Neuronal stem cell (in vitro differentiated cells): Measurements from ENCODE around the gene JPH3.

ENCODE experiments used
- DNase-seq: peaks from one replicate; pipeline ENCODE4 v3.0.0-alpha.2; 2013; ENCODE audit warnings: low spot score
- H2AFZ ChIP-seq: one replicate; pipeline ENCODE4 v1.6.1; 2013; ENCODE audit warnings: mild to moderate bottlenecking, low read length, inconsistent platforms
- H2AK5ac ChIP-seq: 2 replicates; pipeline ENCODE4 v1.6.1; 2013; ENCODE audit warnings: low read depth, mild to moderate bottlenecking, inconsistent platforms, low read length, moderate library complexity, mixed read lengths
- H2BK120ac ChIP-seq: 2 replicates; pipeline ENCODE4 v1.6.1; 2013; ENCODE audit warnings: low read depth, mild to moderate bottlenecking, inconsistent platforms, low read length, moderate library complexity, mixed read lengths
- H2BK12ac ChIP-seq: one replicate; pipeline ENCODE4 v1.6.1; 2013; ENCODE audit warnings: low read length, inconsistent platforms
- H2BK15ac ChIP-seq: 2 replicates; pipeline ENCODE4 v1.6.1; 2013; ENCODE audit warnings: mild to moderate bottlenecking, low read length, inconsistent platforms, mixed read lengths
- H2BK5ac ChIP-seq: one replicate; pipeline ENCODE4 v1.6.1; 2013; ENCODE audit warnings: inconsistent platforms, mild to moderate bottlenecking, low read length, moderate library complexity
- H3K14ac ChIP-seq: one replicate; pipeline ENCODE4 v1.6.1; 2013; ENCODE audit warnings: low read length, inconsistent platforms
- H3K18ac ChIP-seq: 2 replicates; pipeline ENCODE4 v1.6.1; 2013; ENCODE audit warnings: low read length, inconsistent platforms
- H3K23ac ChIP-seq: 2 replicates; pipeline ENCODE4 v1.6.1; 2013; ENCODE audit warnings: low read depth, mild to moderate bottlenecking, mixed read lengths, low read length, inconsistent platforms; ENCODE audit not compliant: poor library complexity
- H3K27ac ChIP-seq: replicated peaks from 3 replicates; pipeline ENCODE4 v1.5.1; 2013; ENCODE audit warnings: low read length, inconsistent platforms
- H3K27me3 ChIP-seq, 3 experiments: 2 replicates each; pipeline ENCODE4 v1.6.1; 2013; ENCODE audit warnings: low read length in 3 of 3, mild to moderate bottlenecking in 2 of 3, inconsistent platforms in 1 of 3, low read depth in 1 of 3, mixed read lengths in 1 of 3, moderate library complexity in 1 of 3; ENCODE audit not compliant: control insufficient read depth in 3 of 3, insufficient read depth in 3 of 3
- H3K36me3 ChIP-seq, 2 donors: replicated peaks in 1 of 2; 2 replicates each; pipeline ENCODE4 v1.6.1; 2013; ENCODE audit warnings: low read length in 2 of 2; ENCODE audit not compliant: control insufficient read depth in 2 of 2, insufficient read depth in 2 of 2
- H3K4ac ChIP-seq: 2 replicates; pipeline ENCODE4 v1.6.1; 2013; ENCODE audit warnings: inconsistent platforms, mild to moderate bottlenecking, low read length, moderate library complexity
- H3K4me1 ChIP-seq, 2 donors: 1 replicate in 1 of 2; 2 replicates in 1 of 2; pipeline ENCODE4 v1.6.1; 2013; ENCODE audit warnings: low read length in 2 of 2, low read depth in 1 of 2; ENCODE audit not compliant: control insufficient read depth in 2 of 2, insufficient read depth in 1 of 2
- H3K4me2 ChIP-seq: one replicate; pipeline ENCODE4 v1.6.1; 2013; ENCODE audit warnings: mild to moderate bottlenecking, low read length, inconsistent platforms; ENCODE audit not compliant: insufficient read depth, poor library complexity, severe bottlenecking
- H3K4me3 ChIP-seq, 2 donors: 2 replicates each; pipeline ENCODE4 v1.5.1; 2013; ENCODE audit warnings: low read length in 2 of 2, mild to moderate bottlenecking in 2 of 2, inconsistent platforms in 1 of 2, moderate library complexity in 1 of 2
- H3K79me1 ChIP-seq: one replicate; pipeline ENCODE4 v1.6.1; 2013; ENCODE audit warnings: low read depth, mild to moderate bottlenecking, inconsistent platforms, low read length, moderate library complexity
- H3K9ac ChIP-seq: one replicate; pipeline ENCODE4 v1.6.1; 2013; ENCODE audit warnings: mild to moderate bottlenecking, low read depth, low read length, inconsistent platforms; ENCODE audit not compliant: poor library complexity
- H3K9me3 ChIP-seq, 2 donors: replicated peaks in 1 of 2; 2 replicates each; pipeline versions ENCODE3 to v1.6.1; 2013; ENCODE audit warnings: low read length in 2 of 2, mild to moderate bottlenecking in 2 of 2, inconsistent platforms in 1 of 2, low read depth in 1 of 2, mixed read lengths in 1 of 2, moderate library complexity in 1 of 2; ENCODE audit not compliant: control insufficient read depth in 2 of 2, insufficient read depth in 1 of 2
- H4K8ac ChIP-seq: one replicate; pipeline ENCODE4 v1.6.1; 2013; ENCODE audit warnings: low read depth, mild to moderate bottlenecking, inconsistent platforms, low read length, moderate library complexity
- H4K91ac ChIP-seq: one replicate; pipeline ENCODE4 v1.6.1; 2013; ENCODE audit warnings: low read length, low read depth, mild to moderate bottlenecking, inconsistent platforms; ENCODE audit not compliant: poor library complexity
- WGBS, 2 donors: extraction: QIAGEN DNeasy Blood & Tissue Kit; methylation state at CpG; one replicate each; pipeline ENCODE4 v1.1.7; 2013; ENCODE audit warnings: missing lambda C conversion rate in 2 of 2, mixed read lengths in 1 of 2; ENCODE audit not compliant: insufficient read length in 2 of 2, insufficient replicate concordance in 1 of 2; ENCODE audit errors: extremely low coverage in 2 of 2; 5-methylcytosine and 5-hydroxymethylcytosine counted together

JPH3 gene

DNA sequence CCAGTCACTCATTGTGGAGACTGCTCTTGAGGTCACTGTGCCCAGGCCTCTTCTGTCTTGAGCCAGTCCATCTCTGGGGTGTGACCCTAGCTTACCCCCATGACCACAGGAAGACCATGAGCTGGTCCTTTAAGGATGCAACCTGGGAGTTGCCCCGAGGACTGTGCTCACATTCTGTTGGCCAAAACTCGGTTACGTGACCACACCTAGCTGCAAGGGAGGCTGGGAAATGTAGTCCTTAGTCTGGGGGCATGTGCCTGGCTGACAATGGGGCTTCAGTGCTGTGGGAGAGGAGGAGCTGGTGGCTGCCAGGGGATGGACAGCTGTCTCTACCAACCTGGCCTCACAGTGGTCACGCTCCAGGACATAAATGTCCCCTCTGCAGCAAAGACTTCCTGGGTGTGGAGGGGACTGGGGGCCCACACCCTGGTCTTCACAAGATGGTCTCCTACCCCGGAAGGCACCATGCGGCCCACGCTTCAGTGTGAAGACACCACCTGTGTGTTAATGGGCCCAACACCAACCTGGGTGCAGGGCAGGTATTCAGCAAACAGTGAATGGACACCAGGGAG, 55.4 kb downstream of the JPH3 start:
- no peaks in the 10 kb centered on the region for H3K27me3 ChIP-seq
- H3K79me1 ChIP-seq, result peaks cover 2% of the 10 kb centered on the region
- no peak overlapping the region for H4K8ac ChIP-seq
- DNase-seq, result no peak
- H3K27ac ChIP-seq, result no peak overlapping the region
- WGBS, 2 donors, result no CpG with 5 or more reads among the region's 7 CpGs
- H3K9ac ChIP-seq, result no peak overlapping the region
- no peaks in the 10 kb centered on the region for H3K9me3 ChIP-seq
- H3K4me1 ChIP-seq, result peaks cover 0 to 7% of the 10 kb centered on the region in 2 donors
- H2AFZ ChIP-seq, result no peak overlapping the region
- H2BK12ac ChIP-seq, result no peak overlapping the region
- no peak overlapping the region for H3K14ac ChIP-seq
- no peak overlapping the region for H4K91ac ChIP-seq
- peak overlapping the region; percentile 12 for H3K23ac ChIP-seq
- no peak overlapping the region for H2BK15ac ChIP-seq
- H3K4me3 ChIP-seq, result peak overlapping the region in 1 of 2 donors; percentile 47
- no peaks in the 10 kb centered on the region for H3K36me3 ChIP-seq
- no peak overlapping the region for H3K4ac ChIP-seq
- H3K4me2 ChIP-seq, result no peak overlapping the region
- H2BK120ac ChIP-seq, result no peak overlapping the region
- no peak overlapping the region for H2BK5ac ChIP-seq
- no peak overlapping the region for H3K18ac ChIP-seq
- no peak overlapping the region for H2AK5ac ChIP-seq

DNA sequence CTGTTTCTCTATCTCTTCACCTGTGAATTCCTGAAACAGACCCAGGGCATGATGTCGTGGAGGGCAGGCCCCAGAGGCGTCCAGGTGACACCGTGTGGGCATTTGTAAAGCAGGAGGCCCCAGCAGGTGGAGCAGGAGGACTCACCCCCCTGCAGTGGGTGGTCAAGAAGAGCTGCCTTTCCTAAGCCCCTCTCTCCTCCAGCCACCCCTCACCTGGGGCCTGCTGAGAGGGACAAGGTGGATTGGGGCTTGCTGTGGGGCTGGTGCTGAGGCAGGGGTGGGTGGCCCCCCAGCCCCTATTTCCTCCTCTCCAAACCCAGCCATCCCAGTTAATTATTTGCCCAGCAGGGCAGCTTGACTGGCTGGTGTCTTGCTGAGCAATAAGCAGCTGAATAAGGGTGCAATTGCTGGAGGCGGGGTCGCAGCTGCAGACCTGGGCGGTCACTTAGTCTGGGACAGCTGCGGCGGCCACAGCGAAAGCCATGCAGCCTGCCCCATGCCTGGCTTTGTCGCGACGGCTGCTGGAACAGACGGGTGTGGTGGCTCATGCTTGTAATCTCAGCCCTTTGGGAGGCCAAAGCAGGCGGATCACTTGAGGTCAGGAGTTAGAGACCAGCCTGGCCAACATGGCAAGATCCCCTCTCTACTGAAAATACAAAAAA, 56.4 kb downstream of the JPH3 start:
- no peaks in the 10 kb centered on the region for H3K36me3 ChIP-seq
- no peak overlapping the region for H3K4me3 ChIP-seq
- H3K14ac ChIP-seq, result peak overlapping the region; percentile 31
- H3K9ac ChIP-seq, result no peak overlapping the region
- peaks cover 0 to 7% of the 10 kb centered on the region in 2 donors for H3K4me1 ChIP-seq
- no peak overlapping the region for H3K27ac ChIP-seq
- no peak overlapping the region for H2AFZ ChIP-seq
- H2BK12ac ChIP-seq, result no peak overlapping the region
- H2BK120ac ChIP-seq, result no peak overlapping the region
- no peak for DNase-seq
- H3K4ac ChIP-seq, result no peak overlapping the region
- H2BK5ac ChIP-seq, result no peak overlapping the region
- no peak overlapping the region for H4K91ac ChIP-seq
- no peaks in the 10 kb centered on the region for H3K27me3 ChIP-seq
- H3K9me3 ChIP-seq, result no peaks in the 10 kb centered on the region
- no peak overlapping the region for H3K4me2 ChIP-seq
- no peak overlapping the region for H2BK15ac ChIP-seq
- WGBS, 2 donors, result no CpG with 5 or more reads among the region's 14 CpGs
- H2AK5ac ChIP-seq, result no peak overlapping the region
- H3K23ac ChIP-seq, result peak overlapping the region; percentile 59
- no peak overlapping the region for H3K18ac ChIP-seq
- H4K8ac ChIP-seq, result no peak overlapping the region
- peaks cover 2% of the 10 kb centered on the region for H3K79me1 ChIP-seq

DNA sequence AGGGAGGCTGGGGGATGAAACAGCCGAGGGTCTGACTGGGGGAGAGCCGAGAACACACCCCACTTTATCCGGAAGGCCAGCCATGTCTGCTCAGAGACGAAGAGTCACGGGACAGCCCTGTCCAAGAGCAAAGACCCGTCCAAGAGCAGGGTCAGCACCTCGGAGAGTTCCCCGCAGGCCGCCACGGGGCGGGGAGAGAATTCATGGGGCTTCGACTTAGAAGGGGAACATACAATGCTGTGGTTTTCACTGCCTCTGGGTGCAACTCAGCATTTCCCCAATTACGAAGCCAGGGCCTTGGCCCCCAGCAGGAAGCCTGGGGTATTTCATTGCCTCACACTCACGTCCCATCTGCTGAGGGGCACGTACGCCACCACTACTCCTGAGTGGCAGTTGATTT, 59.3 kb downstream of the JPH3 start:
- DNase-seq, result peak; percentile 63
- no peak overlapping the region for H3K4me3 ChIP-seq
- H2BK12ac ChIP-seq, result no peak overlapping the region

DNA sequence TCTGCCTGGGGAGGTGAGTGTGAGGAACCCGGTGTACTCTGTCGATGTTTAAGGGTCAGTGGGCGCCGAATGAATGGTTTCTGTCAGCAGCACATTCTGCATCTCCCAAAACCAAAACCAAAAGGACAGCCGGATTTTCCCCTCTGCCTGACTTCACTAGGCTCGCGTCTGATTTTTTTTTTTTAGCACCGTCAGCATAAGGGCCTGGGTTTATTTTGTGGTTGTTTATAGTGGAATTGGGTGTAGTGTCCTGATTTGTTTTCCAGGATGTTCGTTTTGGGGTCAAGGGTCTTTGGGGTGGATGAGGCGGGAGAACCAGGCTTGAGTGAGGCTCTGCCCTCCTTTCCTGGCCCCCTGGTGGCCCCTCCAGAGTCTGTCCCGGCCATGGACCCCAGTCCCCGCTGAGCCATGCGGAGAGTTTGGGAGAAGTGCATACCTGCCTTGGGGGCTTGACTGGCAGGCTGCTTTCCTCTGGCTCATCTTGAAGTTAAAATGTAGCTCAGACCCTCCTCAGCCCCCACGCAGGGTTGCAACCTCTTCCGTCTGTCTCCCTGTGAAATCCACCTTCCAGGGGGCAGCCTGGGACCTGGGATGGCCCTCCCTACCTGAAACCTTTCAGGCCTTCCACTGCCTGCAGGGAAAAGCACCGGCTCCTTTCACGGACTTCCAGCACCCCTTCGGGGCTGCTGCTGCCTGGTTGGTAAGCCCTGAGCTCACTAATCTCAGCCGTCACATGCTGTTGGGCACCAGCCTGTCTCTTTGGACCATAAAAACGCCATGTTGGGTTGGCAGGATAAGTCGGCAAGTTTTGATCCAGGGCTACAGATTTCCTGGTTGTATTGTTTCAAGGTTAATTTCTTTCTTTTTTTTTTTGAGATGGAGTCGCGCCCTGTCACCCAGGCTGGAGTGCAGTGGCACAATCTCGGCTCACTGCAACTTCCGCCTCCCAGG, 60.2 kb downstream of the JPH3 start:
- Histone ChIP-seq H3K18ac (no peak overlapping the region), H3K36me3 (no peaks in the 10 kb centered on the region), H3K4me2 (no peak overlapping the region), H2BK5ac (no peak overlapping the region), H4K8ac (no peak overlapping the region), H4K91ac (no peak overlapping the region), H3K9ac (no peak overlapping the region), H3K27ac (no peak overlapping the region), H3K4me3 (no peak overlapping the region), H3K4me1 (peaks cover 0 to 7% of the 10 kb centered on the region in 2 donors), H2AK5ac (no peak overlapping the region), H2AFZ (no peak overlapping the region), H2BK12ac (no peak overlapping the region), H3K14ac (no peak overlapping the region), H3K4ac (no peak overlapping the region), H2BK120ac (no peak overlapping the region), H2BK15ac (no peak overlapping the region), H3K9me3 (no peaks in the 10 kb centered on the region), H3K27me3 (no peaks in the 10 kb centered on the region), H3K23ac (no peak overlapping the region), H3K79me1 (no peaks in the 10 kb centered on the region)
- WGBS, 2 donors, result no CpG with 5 or more reads among the region's 25 CpGs
- DNase-seq, result no peak

More for the DNA sequence above, 59.3 kb downstream of the JPH3 start:
- Histone ChIP-seq H3K14ac (no peak overlapping the region), H2BK15ac (no peak overlapping the region), H2AK5ac (no peak overlapping the region), H4K8ac (no peak overlapping the region), H3K27me3 (no peaks in the 10 kb centered on the region), H3K23ac (no peak overlapping the region), H2BK120ac (no peak overlapping the region), H2AFZ (no peak overlapping the region), H3K79me1 (no peaks in the 10 kb centered on the region), H2BK5ac (no peak overlapping the region), H3K18ac (no peak overlapping the region), H4K91ac (no peak overlapping the region), H3K9me3 (no peaks in the 10 kb centered on the region), H3K4me2 (no peak overlapping the region), H3K4ac (no peak overlapping the region), H3K27ac (no peak overlapping the region), H3K36me3 (no peaks in the 10 kb centered on the region), H3K9ac (no peak overlapping the region), H3K4me1 (peaks cover 0 to 7% of the 10 kb centered on the region in 2 donors)
- no CpG with 5 or more reads among the region's 16 CpGs for WGBS, 2 donors
